PFSK-1 (cell line): ENCODE measurements around the gene SMYD4.

Experiments
- FOXP2 ChIP-seq: optimal IDR thresholded peaks from 2 replicates; pipeline ENCODE3; 2011; ENCODE audit warnings: borderline replicate concordance, control low read depth, inconsistent platforms; ENCODE audit not compliant: insufficient read depth; ENCODE audit errors: extremely low read length, extremely low read depth
- POLR2AphosphoS5 ChIP-seq: IDR thresholded peaks from 2 replicates; pipeline ENCODE4 v1.6.1; 2012; ENCODE audit warnings: low read depth, mild to moderate bottlenecking, control low read depth, low read length, moderate library complexity
- SIN3A ChIP-seq: IDR thresholded peaks from 2 replicates; pipeline ENCODE4 v1.6.1; 2012; ENCODE audit warnings: mild to moderate bottlenecking, low read length, moderate library complexity, borderline replicate concordance; ENCODE audit not compliant: insufficient read depth
- TAF1 ChIP-seq: IDR thresholded peaks from 2 replicates; pipeline ENCODE4 v1.6.1; 2012; ENCODE audit warnings: low read length, control low read depth, borderline replicate concordance; ENCODE audit not compliant: insufficient read depth
- TF ChIP-seq, protein P1 (sequence below), 2 experiments: IDR thresholded peaks; 2 replicates each; pipeline versions ENCODE4 v1.6.1 to v1.8.0; 2011 to 2012; ENCODE audit warnings: low read depth in 2 of 2, low read length in 2 of 2, control low read depth in 1 of 2, inconsistent platforms in 1 of 2, mild to moderate bottlenecking in 1 of 2, moderate library complexity in 1 of 2; ENCODE audit not compliant: insufficient read depth in 1 of 2

The SMYD4 gene

DNA sequence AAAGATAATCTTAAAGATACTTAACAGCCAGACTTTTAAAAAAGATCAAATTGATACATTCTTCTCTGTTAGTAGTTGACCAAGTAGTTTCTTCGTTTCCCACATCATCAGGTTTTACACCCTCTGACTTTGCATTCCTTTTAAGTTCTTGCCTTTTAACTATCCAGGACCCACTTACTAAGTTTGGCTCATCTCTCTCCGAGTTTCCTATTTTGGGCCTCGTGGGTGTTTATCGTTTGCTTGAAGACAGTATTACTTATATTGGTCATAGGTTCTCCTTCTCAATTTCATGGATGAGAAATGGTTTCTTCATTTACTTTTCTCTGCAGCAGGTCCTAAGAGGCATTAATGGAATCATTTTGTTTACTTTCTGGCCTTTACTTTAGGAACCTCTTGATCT is 43.3 kb upstream of the SMYD4 start:
- no peak for TF ChIP-seq TAF1
- TF ChIP-seq POLR2AphosphoS5: no peak
- TF ChIP-seq SIN3A: no peak
- no peak for TF ChIP-seq FOXP2
- TF ChIP-seq, protein P1, sequence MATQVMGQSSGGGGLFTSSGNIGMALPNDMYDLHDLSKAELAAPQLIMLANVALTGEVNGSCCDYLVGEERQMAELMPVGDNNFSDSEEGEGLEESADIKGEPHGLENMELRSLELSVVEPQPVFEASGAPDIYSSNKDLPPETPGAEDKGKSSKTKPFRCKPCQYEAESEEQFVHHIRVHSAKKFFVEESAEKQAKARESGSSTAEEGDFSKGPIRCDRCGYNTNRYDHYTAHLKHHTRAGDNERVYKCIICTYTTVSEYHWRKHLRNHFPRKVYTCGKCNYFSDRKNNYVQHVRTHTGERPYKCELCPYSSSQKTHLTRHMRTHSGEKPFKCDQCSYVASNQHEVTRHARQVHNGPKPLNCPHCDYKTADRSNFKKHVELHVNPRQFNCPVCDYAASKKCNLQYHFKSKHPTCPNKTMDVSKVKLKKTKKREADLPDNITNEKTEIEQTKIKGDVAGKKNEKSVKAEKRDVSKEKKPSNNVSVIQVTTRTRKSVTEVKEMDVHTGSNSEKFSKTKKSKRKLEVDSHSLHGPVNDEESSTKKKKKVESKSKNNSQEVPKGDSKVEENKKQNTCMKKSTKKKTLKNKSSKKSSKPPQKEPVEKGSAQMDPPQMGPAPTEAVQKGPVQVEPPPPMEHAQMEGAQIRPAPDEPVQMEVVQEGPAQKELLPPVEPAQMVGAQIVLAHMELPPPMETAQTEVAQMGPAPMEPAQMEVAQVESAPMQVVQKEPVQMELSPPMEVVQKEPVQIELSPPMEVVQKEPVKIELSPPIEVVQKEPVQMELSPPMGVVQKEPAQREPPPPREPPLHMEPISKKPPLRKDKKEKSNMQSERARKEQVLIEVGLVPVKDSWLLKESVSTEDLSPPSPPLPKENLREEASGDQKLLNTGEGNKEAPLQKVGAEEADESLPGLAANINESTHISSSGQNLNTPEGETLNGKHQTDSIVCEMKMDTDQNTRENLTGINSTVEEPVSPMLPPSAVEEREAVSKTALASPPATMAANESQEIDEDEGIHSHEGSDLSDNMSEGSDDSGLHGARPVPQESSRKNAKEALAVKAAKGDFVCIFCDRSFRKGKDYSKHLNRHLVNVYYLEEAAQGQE (IDR thresholded peaks at IDR 0.05; ENCODE audit: insufficient read depth in 1 of 2, low read depth in 2 of 2, low read length in 2 of 2): no peak

DNA sequence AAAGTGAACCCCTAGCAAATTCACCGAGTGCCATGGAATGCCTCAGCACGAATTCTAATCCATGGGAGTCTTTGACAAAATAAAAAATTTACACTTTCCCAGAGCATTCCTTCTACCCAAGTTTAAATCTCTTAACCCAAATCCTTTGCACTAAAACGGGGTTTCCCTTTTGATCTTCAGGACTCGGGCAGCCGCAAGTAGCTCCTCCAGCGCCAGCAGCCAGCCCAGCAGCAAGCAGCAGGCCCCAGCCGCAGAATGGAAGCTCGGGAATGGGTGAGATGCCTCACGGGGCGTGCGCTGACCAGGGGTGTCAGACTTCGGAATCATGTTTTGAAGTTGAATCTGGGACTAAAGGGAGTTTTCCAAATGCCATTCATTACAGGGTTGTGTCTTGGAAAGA is 42.6 kb upstream of the SMYD4 start:
- TF ChIP-seq FOXP2 (no peak), SIN3A (no peak), TAF1 (no peak), POLR2AphosphoS5 (no peak)
- TF ChIP-seq, protein P1 (IDR thresholded peaks at IDR 0.05; ENCODE audit: insufficient read depth in 1 of 2, low read depth in 2 of 2, low read length in 2 of 2): no peak

DNA sequence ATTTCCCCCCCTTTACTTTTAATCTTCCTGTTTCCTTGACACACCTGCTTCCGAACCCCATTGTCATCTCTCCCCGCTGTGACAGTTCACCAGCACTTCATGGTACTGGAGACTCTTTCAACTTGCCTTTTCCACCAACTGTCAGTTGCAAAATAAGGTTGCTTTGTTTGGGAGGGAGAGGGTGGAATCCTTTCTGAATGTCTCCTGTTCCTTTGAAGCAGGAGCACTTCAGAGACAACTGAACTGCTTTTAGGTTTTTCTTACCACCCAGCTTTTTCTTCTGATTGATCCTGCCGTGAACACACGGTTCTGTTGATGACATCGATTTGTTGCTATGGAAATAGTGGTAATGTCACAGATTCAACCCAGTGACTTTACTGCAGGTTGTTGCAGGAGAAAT is 42.1 kb upstream of the SMYD4 start:
- TF ChIP-seq, protein P1 (IDR thresholded peaks at IDR 0.05; ENCODE audit: insufficient read depth in 1 of 2, low read depth in 2 of 2, low read length in 2 of 2): no peak
- no peak for TF ChIP-seq POLR2AphosphoS5
- TF ChIP-seq FOXP2: no peak
- TF ChIP-seq SIN3A: no peak
- TF ChIP-seq TAF1: no peak

DNA sequence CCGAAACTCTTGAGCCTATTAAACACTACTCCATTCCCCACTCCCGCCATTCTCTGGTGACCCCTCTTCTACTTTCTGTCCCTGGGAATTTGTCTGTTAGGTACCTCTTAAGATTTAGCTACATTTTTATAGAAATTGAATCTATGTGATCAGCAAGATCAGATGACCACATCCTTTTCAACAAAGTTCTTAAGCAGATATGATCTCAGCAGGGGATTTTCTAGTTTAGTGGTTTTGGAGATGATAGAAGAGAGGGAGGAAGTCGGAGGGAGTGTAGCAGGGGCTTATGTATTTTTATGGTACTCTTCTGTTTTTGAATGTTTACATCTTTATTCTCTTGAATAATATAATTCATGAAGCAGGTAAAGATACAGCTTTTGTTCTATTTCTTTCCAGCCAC is 40.9 kb upstream of the SMYD4 start:
- TF ChIP-seq TAF1: no peak
- TF ChIP-seq, protein P1 (IDR thresholded peaks at IDR 0.05; ENCODE audit: insufficient read depth in 1 of 2, low read depth in 2 of 2, low read length in 2 of 2): no peak
- TF ChIP-seq FOXP2: no peak
- no peak for TF ChIP-seq POLR2AphosphoS5
- TF ChIP-seq SIN3A: no peak

DNA sequence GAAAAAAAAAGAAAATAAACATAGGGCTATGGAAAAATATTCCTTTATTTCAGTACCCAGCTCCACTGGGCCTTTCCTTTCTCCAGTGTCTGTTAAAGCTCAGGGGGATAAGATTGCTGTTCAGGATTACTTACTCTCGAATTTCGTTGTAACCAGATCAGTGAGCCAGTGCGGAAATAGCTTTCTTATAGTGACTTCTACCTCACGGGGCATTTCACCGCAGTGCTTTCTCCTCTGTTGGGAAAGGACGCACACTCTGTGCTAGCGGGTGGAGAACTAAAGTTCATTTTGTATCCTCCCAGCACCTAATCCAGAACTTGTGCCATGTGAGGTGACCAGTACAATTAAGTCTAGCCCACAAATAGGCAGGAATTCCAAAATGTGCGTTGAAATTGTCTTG is 38.4 kb upstream of the SMYD4 start:
- TF ChIP-seq, protein P1 (IDR thresholded peaks at IDR 0.05; ENCODE audit: insufficient read depth in 1 of 2, low read depth in 2 of 2, low read length in 2 of 2): no peak
- TF ChIP-seq POLR2AphosphoS5 (no peak), FOXP2 (no peak), TAF1 (no peak), SIN3A (no peak)
